CD4-positive, alpha-beta T cell treated with Interleukin-1 beta for 1 hour (primary cell): ENCODE results near the gene C12orf42.
"Not testable (repeated sequence)": the region's sequence is repeated elsewhere in the genome, so short reads cannot be mapped to it uniquely, and the experiment has no call there.

Experiments
- DNase-seq, 2 donors: peaks; one replicate each; pipeline ENCODE4 v3.0.0-alpha.2; 2020 to 2022

Gene C12orf42

DNA sequence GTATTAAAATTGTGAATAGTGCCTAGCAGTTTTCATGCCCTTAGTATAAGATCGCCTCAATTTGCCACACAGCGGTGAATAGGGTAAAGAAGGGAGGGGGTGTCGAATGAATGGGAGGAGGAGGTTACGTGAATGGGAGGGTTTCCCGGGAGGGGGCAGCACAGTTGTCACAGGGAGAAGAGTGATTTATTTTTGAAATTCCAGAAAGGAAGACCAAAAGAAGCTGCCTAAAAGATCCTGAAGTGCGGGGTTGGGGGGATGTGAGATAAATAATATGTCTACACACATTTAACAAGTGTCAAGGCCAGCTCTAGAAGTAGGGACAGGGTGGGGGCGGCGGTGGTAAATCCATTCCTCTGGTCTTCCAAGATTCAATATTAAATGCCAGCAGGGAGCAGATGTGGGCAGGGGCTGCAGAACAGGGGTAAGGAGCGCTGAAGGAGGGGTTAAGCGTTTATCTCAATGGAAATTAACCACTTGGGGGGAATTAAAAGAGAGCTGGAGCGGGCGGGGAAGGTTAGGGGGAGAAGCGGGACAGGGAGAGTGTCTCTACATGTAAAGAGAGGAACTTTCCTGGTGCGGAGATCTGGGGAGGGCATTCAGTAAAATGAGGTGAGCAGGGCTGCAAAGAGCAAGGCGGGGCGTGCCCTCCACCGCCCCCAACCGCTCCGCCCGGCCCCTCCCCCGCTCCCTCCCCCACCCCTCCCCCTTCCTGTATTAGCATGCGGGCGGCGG is 867 bp downstream of the C12orf42 start:
- DNase-seq: no peak

DNA sequence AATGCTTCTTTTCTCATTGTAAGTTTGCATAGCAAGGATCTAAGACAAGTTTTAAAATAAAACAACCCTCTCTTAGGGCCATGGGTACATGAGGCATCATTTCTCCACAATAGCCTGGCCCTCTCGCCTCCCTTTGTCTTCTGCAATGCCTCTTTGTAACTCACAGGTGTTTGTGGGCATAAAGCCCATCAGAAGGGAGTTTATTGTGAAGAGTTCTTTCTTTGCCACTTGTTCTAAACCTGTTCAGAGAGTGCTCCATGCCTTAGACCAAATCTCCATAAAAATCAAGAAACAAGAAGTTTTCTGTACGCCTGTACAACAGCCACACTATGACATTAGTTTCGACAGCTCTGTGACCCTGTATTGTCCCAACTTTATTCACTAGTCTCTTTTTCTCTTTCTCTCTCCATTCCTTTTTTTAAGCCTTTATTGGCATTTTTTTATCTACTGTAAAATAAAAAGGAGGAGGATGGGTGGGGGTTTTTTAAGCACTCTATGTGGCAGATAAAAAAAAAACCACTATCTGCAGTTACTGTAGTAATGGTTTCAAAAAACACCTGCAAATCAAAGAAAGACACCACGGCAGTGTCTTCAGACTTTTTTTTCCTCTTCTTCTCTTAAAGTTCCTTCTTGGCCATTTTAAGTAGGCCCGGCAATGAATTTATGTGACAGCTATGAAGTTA is 1.6 kb downstream of the C12orf42 start:
- DNase-seq: no peak

DNA sequence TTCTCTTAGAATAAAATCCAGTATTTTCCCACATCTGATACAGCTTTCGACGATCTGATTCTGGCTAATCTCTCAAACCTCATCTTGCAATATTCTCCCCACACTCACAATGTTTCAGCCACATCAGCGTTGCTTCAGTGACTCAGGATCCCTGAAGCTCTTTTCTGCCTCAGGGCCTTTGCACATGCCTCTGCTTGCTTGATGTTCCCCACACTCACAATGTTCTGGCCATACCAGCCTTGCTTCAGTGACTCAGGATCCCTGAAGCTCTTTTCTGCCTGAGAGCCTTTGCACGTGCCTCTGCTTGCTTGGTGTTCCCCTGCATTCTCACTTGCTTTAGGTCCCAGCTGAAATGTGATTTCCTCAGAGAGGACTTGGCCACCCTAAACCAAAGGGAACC is 2.6 kb downstream of the C12orf42 start:
- no peak for DNase-seq

DNA sequence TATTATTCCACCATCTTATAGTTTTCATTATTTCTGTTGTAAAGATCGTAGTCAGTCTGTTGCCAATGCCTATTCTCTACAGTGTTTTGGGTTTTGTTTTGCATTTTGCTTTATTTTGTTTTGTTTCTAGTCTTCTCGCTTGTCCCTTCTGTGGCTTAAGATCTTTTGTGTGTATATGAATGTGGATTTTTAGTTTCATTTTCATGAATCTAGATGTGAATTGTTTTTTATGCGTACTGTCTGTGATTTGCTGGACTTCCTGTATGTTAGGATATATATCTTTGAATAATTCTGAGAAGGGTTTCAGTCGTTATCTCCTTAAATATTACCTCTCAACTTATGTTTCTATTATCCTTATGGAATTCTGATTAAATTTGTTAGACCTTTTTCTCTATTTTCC is 13.4 kb downstream of the C12orf42 start:
- peak in 1 of 2 donors; percentile 8 for DNase-seq

DNA sequence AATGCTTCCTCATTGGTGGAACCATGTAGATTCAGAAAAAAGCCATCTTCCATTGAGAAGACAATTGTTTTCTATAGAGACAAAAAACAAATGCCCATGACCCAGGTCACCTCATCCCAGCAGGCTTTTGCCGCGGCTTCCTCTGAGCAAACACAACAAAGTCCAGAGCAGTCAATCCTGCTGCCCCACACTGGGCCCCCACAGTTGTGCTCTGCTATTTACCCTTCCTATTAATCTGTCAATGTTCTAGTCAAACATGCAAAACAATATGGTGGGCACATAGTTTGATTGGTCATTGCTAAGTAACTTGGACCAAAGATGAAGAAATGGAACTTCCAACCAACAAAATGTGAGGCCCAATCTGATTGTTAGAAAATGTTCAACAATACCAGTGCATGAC is 20.7 kb downstream of the C12orf42 start:
- DNase-seq: no peak

DNA sequence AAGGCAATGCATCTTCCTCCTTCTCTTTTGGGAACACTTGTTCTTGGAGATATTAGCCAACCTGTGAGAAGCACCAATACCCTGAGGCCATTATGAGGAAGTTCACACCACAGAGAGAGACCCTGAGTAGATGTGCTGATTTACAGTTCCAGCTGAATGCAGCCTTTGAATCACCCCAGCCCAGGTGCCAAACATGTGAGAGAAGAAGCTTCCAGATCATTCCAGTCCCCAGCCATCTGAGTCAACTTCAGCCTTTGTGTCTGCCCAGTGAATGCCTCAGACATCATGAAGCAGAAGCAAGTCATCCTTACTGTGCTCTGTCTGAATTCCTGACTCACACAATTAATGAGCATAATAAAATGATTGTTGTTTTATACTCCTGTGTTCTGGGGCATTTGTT is 25.1 kb downstream of the C12orf42 start:
- DNase-seq: no peak

DNA sequence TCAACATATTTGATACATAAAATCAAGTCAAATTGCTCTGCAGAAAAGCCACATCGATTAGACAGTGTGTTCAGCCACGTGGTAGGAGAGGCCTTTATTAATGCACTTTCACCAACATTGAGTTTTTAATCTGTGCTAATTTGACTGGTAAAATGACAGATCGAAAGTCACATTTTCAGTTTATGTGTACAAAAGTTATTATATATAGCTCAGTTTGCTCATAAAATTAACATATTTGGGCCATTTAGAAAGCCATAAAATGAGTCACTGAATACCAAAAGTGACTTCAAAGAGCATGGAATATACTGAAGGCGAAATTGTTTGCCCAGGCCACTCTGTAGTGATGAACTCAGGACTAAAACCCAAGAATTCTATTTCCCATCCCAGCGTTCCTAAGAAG is 26.0 kb downstream of the C12orf42 start:
- no peak for DNase-seq

DNA sequence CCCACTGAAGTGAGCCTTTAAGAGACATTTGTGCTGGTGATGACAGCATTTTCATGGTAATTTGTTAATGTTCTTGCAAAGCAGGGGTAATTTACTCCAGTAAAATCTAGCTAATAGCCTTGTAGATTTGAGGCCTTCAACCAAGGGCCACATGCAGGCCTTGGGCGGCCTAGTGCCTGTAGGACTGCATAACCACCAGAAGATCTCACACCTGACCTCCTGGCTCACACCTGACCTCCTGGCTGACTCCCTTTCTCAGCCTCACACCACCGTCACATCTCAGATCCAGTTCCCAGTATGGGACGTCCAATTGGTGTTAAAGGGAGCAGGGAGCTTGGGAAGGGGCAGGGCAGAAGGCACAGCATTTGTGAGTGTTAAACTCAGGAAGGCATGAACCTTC is 26.9 kb downstream of the C12orf42 start:
- no peak for DNase-seq

DNA sequence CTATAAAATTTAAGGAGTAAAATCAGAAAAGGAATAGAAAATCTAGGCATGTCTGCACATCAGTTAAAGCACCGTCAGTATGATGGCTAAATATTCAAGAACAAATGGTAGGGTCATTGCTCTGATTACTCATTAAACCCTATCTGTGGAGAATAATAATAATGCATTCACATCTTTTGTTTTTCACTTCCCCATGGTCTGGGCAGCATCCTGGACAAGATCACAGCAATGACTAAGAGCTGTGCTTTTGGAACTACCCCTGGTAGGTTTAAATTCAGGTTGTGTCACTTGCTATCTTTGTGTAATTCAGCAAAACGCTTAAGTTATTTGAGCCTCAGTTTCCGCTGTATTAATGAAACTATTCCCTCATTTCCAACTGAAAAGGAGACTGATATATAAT is 33.1 kb downstream of the C12orf42 start:
- no peak for DNase-seq

DNA sequence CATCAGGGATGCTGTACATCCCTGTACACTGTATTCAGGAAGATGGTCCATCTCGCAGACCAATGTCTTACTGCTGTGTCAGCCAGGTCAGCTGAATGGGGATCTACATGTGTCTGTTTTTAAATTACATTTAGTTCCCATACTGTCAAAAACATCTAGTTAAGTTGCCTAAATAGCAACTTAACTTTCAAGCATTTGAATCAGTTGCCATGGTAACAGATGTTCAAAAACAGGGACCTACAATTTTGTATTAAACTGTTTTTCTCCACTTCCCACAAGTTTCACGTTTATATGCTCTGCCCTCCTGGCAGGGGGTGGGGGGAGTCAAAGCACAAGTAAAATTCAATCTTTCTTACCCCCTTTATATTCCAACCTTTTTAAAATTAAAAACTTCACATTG is 38.3 kb downstream of the C12orf42 start:
- DNase-seq: no peak

DNA sequence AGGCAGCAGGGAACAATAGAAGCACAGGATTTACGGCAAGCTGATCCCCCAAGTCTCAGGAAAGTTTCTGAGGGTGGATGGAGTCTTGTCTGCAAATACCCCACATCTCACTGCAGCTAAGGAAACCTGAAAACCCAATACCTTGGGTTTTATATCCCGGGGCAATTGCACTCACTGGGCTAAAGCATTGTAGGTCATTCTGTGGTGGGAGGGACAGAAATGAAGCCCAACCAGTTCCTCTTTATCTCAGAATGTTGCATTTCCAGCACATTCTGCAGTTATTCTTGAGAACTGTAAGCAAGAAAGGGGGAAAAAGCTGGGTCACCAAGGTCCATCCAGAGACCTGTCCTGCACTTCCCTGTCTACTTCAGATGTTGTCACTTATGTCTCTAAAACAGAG is 39.8 kb downstream of the C12orf42 start:
- no peak for DNase-seq

DNA sequence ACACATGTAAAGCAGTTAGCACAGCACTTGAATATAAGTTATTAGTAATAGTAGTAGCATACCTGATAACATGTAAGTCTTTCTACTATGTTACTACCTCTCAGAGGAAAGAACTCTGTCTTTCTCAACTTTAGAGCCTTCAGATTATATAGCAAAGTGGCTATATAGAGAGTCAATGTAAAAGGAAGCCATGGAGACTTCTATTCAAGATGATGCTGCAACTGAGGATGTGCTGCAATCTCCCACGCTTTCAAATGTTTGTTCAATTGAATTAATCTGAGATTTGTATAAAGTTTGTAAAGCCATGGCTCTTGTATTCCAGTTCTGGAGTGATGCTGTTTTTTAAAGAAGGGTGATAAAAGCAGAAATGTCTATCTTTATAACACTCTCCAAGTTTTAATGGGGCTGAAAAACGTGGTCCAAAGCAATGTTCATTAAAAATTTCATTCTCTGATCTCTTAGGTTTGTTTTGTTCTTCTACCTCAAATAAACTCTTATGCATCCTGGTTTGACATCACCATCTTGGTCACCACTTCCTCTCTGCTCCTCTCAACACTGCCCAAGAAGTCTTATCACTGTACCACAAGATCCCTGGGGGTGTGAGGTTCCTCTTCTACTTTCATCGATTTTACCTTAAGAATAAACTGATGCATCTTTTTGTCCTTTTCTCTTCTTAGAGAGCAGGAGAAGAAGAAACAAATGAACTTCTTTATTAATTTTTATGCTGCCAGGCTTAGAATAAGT is 40.6 kb downstream of the C12orf42 start:
- DNase-seq: peak; percentile 27 to 42

DNA sequence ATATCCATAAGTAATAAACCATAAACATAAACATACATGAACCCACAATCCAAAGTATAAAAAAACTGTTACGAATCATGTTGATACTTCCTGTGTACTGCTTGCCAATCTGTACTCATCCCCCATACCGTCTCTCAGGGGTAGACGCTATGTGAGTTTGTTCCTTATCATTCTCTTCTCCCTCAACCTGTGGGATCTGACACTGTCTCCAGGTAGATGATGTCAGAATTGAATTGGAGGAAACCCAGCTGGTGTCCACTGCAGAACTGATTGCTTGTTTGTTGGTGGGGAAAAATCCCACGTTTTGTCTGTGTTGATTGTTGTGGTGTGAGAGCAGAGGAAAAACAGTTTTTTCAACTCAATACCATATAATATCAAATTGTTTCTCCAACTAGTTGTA is 50.8 kb downstream of the C12orf42 start:
- no peak for DNase-seq

DNA sequence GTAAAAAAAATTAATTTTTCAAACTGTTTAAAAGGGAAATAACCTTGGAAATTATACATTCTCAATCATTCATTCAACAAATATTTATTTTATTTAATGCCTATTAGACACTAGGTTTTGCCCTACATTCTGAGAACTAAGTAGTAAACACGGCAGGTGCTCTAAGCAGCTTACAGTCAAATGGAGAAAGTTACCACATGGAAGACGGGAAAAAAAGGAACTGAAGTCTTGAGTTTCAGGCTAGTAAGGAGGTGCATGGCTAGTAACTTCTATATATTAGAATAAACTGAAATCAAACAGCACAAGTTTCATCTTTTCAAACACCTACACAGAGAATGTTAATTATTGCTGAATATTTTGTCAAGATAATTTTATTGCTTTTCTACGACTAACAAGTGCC is 52.9 kb downstream of the C12orf42 start:
- DNase-seq: no peak

DNA sequence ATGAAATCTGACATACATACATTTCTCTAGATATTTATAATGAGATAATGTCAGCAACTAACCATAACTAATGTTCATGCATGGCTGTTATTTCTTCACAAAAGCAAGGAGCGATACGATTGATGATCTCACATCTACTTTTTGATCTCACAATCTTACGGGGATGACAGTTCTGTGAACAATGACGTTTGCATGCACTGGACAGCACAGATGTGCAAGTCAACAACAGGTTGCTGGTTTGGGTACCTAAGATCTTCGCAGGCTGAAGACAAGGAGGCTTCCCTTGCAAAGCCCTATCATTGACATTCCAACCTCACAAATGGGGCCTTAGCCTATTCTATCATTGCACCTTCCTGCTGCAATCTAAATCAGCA is 53.6 kb downstream of the C12orf42 start:
- DNase-seq: no peak

DNA sequence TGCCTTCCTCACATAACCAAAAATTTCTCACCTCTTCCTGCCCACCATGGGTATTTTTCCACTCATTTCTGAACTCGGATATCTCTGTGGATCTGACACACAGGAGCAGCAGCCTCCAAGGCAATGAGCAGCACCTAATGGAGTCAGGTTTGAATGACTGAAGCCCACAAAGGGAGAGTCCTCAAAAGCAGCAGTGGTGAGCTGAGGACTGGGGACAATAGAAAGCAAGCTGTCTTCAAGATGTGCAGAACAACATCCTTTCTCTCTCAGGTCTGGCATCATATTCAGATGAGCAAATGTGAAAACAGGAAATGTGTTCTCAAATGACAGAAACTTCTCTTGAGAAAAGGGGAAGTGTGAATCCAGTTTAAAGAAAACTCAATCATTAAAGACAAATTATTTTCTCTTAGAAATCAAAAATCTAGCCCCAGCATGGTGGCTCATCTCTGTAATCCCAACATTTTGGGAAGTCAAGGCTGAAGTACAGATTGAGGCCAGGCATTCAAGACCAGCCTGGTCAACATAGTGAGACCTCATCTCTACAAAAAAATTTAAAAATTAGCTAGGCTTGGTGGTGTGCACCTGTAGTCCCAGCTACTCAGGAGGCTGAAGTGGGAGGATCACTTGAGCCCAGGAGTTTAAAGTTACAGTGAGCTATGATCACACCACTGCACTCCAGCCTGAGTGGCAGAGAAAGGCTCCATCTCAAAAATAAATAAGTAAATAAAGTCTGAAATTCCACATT is 54.2 kb downstream of the C12orf42 start:
- peak; percentile 51 to 68 for DNase-seq

DNA sequence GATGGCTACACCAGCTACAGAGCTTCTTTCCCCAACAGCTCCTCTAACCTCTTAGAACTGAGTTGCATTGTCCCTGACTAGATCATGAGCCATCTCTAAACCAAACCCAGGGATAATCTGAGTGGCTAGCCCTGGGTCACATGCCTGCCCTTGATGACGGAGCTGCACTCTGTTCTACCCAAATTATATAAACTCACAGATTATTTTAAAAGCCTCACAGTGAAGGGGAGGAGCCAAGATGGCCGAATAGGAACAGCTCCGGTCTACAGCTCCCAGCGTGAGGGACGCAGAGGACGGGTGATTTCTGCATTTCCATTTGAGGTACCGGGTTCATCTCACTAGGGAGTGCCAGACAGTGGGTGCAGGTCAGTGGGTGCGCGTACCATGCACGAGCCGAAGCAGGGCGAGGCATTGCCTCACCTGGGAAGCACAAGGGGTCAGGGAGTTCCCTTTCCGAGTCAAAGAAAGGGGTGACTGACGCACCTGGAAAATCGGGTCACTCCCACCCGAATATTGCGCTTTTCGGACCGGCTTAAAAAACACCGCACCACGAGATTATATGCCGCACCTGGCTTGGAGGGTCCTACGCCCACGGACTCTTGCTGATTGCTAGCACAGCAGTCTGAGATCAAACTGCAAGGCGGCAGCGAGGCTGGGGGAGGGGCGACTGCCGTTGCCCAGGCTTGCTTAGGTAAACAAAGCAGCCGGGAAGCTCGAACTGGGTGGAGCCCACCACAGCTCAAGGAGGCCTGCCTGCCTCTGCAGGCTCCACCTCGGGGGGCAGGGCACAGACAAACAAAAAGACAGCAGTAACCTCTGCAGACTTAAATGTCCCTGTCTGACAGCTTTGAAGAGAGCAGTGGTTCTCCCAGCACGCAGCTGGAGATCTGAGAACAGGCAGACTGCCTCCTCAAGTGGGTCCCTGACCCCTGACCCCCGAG is 61.3 kb downstream of the C12orf42 start:
- peak; percentile 46 to 51 for DNase-seq

DNA sequence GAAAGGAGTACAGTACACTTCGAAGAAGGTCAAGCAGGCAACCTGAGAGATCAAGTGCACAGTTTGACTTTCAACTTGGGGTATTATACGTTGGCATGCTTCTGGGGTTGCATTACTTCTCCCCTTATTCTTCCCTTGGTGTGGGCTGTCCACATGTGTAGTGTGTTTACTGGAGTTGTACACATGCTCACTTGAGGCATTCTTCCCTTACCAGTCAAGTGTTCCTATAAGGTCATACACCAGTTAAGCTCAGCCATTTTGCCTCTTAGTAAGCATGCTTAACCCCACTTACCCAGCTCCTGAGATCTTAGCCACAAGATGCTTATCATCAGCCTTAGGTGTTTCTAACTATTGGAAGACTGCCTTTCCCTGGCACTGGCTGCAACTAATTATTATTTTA is 63.8 kb downstream of the C12orf42 start:
- DNase-seq: no peak

DNA sequence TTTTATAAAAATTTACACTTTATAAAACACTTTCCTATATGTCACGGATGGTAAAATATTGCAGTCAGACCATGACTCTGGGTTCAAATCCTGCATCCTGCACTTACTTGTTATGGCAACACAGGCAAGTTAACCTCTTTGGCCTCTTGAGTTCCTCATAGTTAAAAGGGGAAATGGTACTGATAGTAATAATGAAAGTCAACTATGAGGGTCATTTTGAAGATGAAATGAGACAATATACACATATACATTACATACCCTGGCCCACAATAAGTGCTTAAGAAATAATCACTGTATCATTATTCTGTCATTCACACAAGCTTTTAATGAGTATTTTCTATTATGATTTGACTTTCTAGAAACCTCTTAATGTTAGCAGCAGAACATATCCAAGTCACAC is 64.4 kb downstream of the C12orf42 start:
- DNase-seq: no peak

DNA sequence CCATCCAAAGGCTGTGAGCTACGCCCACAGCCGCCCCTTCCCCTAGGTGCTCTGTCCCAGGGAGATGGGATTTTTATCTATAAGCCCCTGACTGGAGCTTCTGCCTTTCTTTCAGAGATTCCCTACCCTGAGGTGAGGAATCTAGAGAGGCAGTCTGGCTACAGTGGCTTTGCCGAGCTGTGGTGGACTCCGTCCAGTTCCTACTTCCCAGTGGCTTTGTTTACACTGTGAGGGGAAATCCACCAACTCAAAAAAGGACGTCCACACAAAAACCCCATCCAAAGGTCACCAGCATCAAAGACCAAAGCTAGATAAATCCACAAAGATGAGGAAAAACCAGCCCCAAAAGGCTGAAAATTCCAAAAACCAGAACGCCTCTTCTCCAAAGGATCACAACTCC is 70.1 kb downstream of the C12orf42 start:
- not testable (repeated sequence) for DNase-seq

DNA sequence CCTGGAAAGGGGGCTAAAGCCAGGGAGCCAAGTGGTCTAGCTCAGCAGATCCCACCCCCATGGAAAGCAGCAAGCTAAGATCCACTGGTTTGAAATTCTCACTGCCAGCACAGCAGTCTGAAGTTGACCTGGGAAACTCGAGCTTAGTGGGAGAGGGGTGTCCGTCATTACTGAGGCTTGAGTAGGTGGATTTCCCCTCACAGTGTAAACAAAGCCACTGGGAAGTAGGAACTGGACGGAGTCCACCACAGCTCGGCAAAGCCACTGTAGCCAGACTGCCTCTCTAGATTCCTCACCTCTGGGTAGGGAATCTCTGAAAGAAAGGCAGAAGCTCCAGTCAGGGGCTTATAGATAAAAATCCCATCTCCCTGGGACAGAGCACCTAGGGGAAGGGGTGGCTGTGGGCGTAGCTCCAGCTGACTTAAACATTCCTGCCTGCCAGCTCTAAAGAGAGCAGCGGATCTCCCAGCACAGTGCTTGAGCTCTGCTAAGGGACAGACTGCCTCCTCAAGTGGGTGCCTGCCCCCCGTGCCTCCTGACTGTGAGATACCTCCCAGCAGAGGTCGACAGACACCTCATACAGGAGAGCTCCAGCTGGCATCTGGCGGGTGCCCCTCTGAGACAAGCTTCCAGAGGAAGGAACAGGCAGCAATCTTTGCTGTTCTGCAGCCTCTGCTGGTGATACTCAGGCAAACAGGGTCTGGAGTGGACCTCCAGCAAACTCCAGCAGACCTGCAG is 70.8 kb downstream of the C12orf42 start:
- DNase-seq: not testable (repeated sequence)
